Muscle layer of duodenum (tissue), 2 donors: Measurements from ENCODE around the gene LRIG1.

Source experiments
- H3K27ac ChIP-seq: one replicate; pipeline ENCODE4 v1.7.0; 2013; ENCODE audit warnings: mild to moderate bottlenecking, low read length
- H3K27me3 ChIP-seq: one replicate; pipeline ENCODE4 v1.7.0; 2013; ENCODE audit warnings: low read depth, mild to moderate bottlenecking, control low read depth, low read length
- H3K36me3 ChIP-seq, 2 donors: one replicate each; pipeline ENCODE4 v1.7.0; 2013; ENCODE audit warnings: low read length in 2 of 2, control low read depth in 1 of 2, mild to moderate bottlenecking in 1 of 2; ENCODE audit not compliant: insufficient read depth in 2 of 2, control insufficient read depth in 1 of 2
- H3K4me1 ChIP-seq, 2 donors: one replicate each; pipeline ENCODE4 v1.7.0; 2013; ENCODE audit warnings: low read length in 2 of 2, mild to moderate bottlenecking in 2 of 2, control low read depth in 1 of 2, moderate library complexity in 1 of 2; ENCODE audit not compliant: insufficient read depth in 2 of 2, control insufficient read depth in 1 of 2
- H3K4me3 ChIP-seq, 2 donors: one replicate each; pipeline ENCODE4 v1.7.0; 2013; ENCODE audit warnings: low read length in 2 of 2, low read depth in 1 of 2, mild to moderate bottlenecking in 1 of 2
- H3K9me3 ChIP-seq, 2 donors: one replicate each; pipeline ENCODE4 v1.7.0; 2013; ENCODE audit warnings: low read length in 2 of 2, control low read depth in 1 of 2, mild to moderate bottlenecking in 1 of 2; ENCODE audit not compliant: control insufficient read depth in 1 of 2
- donor health status: healthy.

Gene LRIG1

DNA sequence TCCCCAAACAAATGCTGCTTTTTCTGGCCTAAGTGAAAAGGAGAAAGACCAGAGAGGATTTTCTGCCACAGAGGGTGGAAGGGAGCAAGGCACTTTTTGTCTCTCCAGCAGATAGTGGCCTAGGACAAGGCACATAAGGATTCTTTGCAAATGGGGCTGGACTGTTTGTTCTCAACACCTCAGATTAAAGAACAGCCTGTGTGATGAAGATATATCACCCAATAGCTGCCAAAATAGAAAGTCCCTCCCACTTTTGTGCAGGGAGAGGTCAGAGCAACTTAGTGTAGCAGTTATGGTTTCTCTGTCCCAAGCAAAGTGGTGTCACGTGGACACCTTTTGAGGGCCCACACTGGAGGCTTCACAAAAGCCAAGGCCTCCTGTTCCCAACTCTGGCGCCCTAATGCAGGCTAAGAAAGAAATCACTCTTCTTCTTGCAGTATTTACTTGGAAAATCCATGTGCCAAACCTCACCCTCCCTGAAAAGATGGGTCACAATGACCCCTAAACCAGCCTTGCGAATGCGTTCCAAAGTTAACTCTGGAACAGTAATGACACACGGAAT lies 84.9 kb downstream of the LRIG1 start:
- Histone ChIP-seq H3K36me3 (peaks cover 23 to 25% of the 10 kb centered on the region in 2 donors), H3K4me3 (no peak overlapping the region), H3K9me3 (no peaks in the 10 kb centered on the region), H3K27ac (no peak overlapping the region), H3K4me1 (peaks cover 0 to 65% of the 10 kb centered on the region in 2 donors), H3K27me3 (no peaks in the 10 kb centered on the region)

DNA sequence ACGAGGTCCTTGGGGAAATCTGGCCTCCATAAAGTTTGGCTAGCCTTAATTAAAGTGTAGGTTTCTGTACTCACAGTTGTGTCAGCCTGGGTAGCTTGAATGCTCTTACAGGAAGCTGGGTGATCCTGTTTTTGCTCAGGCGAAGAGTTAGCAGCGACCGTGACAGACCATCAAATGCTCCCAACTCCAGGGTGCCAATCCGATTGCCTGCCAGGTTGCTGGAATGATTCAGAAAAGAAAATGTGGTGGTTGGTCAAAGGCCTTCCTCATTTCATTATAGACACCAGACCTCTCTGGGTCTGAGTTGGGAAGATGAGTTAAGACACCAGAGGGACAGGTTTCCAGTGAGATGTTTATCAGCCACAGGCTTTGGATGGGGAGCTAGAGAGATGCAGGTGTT lies 86.0 kb downstream of the LRIG1 start:
- Histone ChIP-seq H3K27me3 (no peaks in the 10 kb centered on the region), H3K4me3 (no peak overlapping the region), H3K27ac (no peak overlapping the region), H3K9me3 (no peaks in the 10 kb centered on the region), H3K36me3 (peaks cover 25 to 35% of the 10 kb centered on the region in 2 donors), H3K4me1 (peaks cover 0 to 65% of the 10 kb centered on the region in 2 donors)

DNA sequence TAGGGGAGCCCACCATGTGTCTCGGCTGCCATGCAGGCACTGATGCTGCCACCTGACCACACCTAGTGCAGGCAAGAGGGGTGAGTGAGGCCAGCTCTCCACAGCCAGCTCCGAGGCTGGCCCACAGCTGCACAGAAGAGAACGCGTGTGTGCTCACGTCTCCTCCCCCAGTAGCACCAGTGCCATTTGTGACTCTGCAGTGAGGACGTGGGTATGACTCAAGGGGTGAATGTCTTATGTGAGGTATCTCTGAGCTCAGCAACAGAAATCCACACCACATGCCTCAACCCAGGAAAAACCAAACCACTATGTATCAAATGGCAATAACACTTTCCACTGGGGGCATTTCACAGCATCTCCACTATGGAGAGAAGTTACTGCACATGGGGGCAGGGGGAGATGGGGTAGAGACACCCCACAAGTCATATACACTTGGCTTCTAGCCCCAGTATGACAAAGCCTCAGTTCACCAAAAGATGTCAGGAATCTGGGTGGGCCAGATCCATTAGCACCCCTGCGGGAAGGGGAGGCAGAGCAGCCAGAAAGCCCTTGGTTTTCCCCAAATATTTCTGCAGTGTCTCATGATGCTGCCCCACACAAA lies 87.6 kb downstream of the LRIG1 start:
- H3K36me3 ChIP-seq, result peaks cover 32 to 39% of the 10 kb centered on the region in 2 donors
- H3K27me3 ChIP-seq, result no peaks in the 10 kb centered on the region
- H3K9me3 ChIP-seq, result no peaks in the 10 kb centered on the region
- H3K4me3 ChIP-seq, result no peak overlapping the region
- H3K27ac ChIP-seq, result no peak overlapping the region
- peaks cover 6 to 64% of the 10 kb centered on the region in 2 donors for H3K4me1 ChIP-seq

DNA sequence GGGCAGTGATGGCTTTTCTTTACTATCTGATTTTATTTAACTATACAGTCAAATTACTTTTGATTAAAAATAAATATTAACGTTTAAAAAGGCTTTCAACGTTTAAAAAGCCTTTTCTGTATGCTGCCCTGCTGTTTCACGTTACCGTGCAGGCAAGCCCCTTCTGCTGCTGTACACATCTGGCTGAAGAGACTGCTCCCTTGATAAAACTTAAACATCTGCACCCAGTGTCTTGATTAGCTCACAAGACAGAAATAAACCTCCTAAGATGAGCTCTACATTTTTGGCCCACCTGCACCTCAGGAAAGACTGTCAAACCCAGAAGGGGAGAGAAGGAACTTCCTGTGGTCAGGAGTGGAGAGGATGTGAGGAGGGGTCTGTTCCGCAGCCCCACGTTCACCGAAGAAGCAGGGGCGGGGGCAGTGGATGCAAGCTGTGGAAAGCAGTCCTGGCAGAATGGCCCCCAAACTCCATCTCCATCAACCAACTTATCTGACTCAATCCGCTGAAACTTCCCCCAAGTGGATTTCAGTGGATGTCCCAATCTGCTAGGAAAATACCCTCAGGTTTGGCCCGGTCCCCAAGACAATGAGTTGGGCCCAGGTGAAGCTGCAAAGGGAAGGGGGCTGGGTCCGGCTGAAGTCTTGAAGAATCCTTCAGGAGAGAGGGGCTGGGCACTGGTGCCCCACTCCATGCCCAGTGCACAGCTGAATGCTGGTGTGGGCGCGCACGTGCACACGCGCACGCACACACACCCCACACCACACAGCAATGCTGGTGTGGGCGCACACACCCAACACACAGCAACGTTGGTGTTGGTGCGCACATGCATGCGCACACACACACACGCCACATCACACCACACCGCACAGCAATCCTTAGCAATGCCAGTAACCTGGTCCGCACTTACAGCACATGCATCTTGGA lies 88.6 kb downstream of the LRIG1 start:
- H3K4me1 ChIP-seq, result peaks cover 16 to 66% of the 10 kb centered on the region in 2 donors
- H3K36me3 ChIP-seq, result peaks cover 32 to 44% of the 10 kb centered on the region in 2 donors
- H3K4me3 ChIP-seq, result no peak overlapping the region
- H3K27ac ChIP-seq, result no peak overlapping the region
- no peaks in the 10 kb centered on the region for H3K9me3 ChIP-seq
- no peaks in the 10 kb centered on the region for H3K27me3 ChIP-seq

DNA sequence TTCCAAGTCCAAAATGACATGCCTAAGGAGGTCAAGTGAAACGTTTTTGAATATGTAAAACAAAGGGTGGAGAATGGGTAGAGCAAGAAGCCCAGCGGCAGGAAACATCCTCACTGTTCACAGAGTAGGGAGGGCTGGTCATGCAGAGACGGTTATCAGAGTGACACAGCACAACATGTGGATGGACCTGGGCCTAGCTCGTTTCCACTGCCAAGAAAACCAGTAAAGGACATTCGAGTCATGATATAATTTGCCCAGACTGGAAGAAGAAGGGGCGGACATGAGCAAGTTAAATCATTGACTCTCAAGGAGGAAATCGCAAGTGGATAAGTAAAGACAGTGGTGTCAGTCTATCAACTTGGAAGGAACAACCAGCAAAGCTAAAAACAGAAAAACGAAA lies 89.3 kb downstream of the LRIG1 start:
- no peak overlapping the region for H3K4me3 ChIP-seq
- no peaks in the 10 kb centered on the region for H3K9me3 ChIP-seq
- H3K36me3 ChIP-seq, result peaks cover 34 to 50% of the 10 kb centered on the region in 2 donors
- no peaks in the 10 kb centered on the region for H3K27me3 ChIP-seq
- H3K4me1 ChIP-seq, result peaks cover 18 to 66% of the 10 kb centered on the region in 2 donors
- no peak overlapping the region for H3K27ac ChIP-seq

DNA sequence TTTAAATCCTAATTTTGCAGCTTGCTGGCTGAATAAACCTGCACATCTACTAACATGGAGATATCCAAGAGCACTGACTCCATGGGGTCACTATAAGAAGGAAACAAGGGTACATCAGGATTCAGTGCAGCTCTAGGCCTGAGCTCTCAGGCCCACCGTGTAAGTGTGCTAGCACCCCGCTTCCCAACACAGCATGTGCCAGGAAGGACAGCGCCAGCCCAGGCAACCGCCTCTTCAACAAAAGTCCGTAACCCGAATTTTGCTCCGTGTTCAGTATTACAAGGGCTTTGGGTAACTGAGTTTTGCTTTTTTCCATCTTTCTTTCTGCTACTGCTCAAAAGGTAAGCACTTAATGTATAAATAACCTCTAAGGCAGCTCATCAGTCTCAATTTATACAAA lies 89.8 kb downstream of the LRIG1 start:
- no peaks in the 10 kb centered on the region for H3K27me3 ChIP-seq
- H3K36me3 ChIP-seq, result peaks cover 39 to 54% of the 10 kb centered on the region in 2 donors
- H3K4me3 ChIP-seq, result no peak overlapping the region
- peaks cover 20 to 66% of the 10 kb centered on the region in 2 donors for H3K4me1 ChIP-seq
- no peak overlapping the region for H3K27ac ChIP-seq
- no peaks in the 10 kb centered on the region for H3K9me3 ChIP-seq

DNA sequence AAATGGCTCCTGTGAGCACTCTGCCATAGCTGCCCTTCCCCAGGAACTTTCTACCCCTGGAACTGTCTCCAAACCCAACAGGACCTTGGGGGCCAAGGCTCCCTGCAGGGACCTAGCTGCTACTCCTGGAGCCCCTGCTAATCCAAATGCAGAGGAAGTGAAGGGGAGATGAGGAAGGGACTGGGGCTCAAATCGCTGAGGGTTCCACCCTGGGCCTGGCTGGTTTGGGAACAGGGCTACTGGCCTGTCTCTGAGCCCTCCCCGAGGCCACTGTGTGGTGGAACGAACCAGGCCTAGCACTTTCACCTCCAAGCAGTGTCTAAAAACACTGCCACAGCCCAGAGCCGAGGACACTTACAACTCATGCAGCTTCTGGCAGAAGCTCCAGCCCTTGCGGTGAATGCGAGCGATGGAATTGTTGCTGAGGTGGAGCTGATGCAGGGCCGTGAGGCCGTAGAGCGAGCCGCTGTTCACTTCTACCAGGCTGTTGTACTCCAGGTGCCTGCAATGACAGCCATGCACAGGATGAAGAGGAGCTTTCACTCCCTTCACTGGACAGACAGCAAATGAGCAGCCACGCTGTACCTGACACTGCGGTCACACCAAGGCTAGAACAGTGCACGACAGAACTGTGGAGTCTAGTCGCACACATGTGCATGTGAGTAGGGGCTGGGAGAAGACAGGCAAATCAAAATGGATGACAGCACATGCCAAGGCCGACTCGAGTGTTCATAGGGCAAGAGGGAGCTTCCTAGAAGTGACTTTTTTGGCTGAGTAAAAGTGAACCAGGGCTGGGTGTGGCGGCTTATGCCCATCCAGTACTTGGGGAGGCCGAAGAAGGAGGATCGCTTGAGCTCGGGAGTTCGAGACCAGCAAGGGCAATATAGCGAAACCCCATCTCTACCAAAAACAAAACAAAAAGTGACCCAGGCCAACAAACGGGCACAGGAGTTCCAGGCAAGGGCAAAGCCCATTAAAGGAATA lies 90.8 kb downstream of the LRIG1 start:
- no peak overlapping the region for H3K27ac ChIP-seq
- peaks cover 48 to 61% of the 10 kb centered on the region in 2 donors for H3K36me3 ChIP-seq
- peaks cover 20 to 66% of the 10 kb centered on the region in 2 donors for H3K4me1 ChIP-seq
- H3K4me3 ChIP-seq, result no peak overlapping the region
- H3K9me3 ChIP-seq, result no peaks in the 10 kb centered on the region
- no peaks in the 10 kb centered on the region for H3K27me3 ChIP-seq

DNA sequence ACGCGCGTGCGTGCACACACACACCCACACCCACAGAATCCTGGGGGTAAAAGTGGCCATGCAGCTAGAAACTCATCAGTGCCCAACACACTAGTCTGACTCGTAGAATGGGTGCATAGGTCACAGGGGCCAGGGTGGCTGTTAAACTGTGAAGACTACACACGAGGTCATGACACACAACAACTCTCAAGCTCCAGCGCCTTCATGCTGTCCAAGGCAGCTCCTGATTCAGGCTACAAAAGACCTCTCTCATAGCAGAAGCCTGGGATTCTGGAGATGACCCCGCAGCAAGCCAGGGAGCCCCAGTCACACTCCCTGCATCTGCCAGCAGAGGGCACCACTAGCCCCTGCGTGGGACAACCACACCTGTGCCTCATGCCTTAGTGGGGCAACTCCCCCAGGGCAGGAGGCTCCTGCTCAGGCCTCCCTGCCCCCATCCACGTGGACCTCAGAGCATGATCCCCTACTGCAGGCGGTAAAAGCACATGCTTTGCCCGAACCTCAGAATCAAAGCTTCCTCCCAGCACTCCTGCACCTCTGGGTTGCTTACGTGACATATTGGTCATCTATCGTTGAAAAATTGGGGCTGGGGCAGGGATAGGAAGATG lies 93.1 kb downstream of the LRIG1 start:
- Histone ChIP-seq H3K27me3 (no peaks in the 10 kb centered on the region), H3K36me3 (peaks cover 41 to 59% of the 10 kb centered on the region in 2 donors), H3K27ac (peak overlapping the region; percentile 40), H3K4me1 (peaks cover 25 to 62% of the 10 kb centered on the region in 2 donors), H3K4me3 (no peak overlapping the region), H3K9me3 (no peaks in the 10 kb centered on the region)

DNA sequence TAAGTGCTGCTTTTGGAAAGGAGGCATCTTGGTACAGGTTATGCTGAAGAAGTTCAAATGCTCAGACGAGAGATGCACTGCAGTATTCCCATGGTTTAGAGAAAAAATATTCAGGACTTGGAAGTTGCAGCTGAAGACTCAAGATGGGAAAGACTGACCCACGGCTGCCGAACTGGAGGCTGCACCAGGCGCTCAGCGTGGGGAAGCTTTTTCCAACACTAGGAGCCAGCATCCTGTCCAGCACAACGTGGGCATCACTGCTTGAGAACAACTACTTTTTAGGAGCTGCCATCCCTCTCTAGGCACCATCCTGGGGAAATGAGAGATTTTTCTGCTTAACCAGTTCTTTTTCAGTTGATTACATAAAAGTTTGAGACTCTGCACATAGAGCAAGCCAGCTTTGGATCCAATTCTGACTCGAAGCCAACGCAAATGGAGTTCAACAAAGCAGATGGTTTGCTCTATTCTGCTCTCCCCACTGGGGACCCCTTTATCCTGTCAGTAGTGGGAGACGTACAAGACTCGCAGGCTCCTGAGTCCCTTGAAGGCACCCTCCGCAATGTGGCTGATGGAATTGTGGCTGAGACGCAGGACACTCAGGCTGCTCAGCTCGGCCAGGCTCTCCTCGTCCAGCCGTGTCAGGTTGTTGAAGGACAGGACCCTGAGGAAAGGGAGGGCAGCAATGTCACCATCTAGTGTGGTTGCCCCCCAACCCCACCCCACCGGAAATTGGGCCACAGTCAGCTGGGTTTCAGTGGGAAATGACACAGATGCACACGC lies 93.8 kb downstream of the LRIG1 start:
- no peak overlapping the region for H3K27ac ChIP-seq

DNA sequence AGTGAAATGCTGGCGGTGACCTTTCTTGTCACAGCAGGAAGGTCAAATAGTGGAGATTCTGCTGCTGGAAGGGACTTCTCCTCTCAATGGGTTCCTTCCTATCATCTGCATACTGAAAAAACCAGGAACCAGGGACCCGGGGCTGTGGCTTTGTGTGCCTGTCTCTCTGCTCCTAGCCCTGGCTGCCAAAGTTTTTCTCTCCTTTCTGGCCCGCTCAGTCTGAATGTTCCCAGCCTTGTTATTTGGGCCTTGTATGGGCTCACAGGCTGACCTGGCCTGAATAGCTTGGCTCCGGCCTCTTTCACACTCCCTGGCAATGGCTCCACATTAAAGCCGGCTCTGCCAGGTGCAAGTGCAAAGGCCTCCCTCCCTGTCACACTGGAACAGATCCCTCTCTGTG lies 94.7 kb downstream of the LRIG1 start:
- no peaks in the 10 kb centered on the region for H3K9me3 ChIP-seq
- H3K36me3 ChIP-seq, result peaks cover 35 to 53% of the 10 kb centered on the region in 2 donors
- peak overlapping the region; percentile 31 for H3K27ac ChIP-seq
- no peaks in the 10 kb centered on the region for H3K27me3 ChIP-seq
- peaks cover 25 to 61% of the 10 kb centered on the region in 2 donors for H3K4me1 ChIP-seq
- H3K4me3 ChIP-seq, result no peak overlapping the region

More for the DNA sequence above, 93.8 kb downstream of the LRIG1 start:
- H3K4me1 ChIP-seq, result peaks cover 25 to 61% of the 10 kb centered on the region in 2 donors
- H3K27me3 ChIP-seq, result no peaks in the 10 kb centered on the region
- peaks cover 35 to 52% of the 10 kb centered on the region in 2 donors for H3K36me3 ChIP-seq
- H3K4me3 ChIP-seq, result no peak overlapping the region
- H3K9me3 ChIP-seq, result no peaks in the 10 kb centered on the region
